Astrocyte (in vitro differentiated cells and primary cell): ENCODE data around the gene ITPKA. TPM values are rescaled to one million over a fixed set of nuclear protein-coding genes. Genes with fewer than 3 reads are reported as not detected.

Experiments used
- DNase-seq: peaks from one replicate; pipeline ENCODE4 v3.0.0-alpha.2; 2010; ENCODE audit warnings: low read depth
- FAIRE-seq: peaks from 2 replicates; lab custom pipeline; 2011; peaks lifted over from hg19 to GRCh38; lab: Jason Lieb, UNC
- H2AFZ ChIP-seq: 2 replicates; pipeline ENCODE4 v1.6.0; 2012; ENCODE audit warnings: low read depth, low read length, inconsistent platforms
- H3K27ac ChIP-seq: 2 replicates; pipeline ENCODE4 v1.5.1; 2011; ENCODE audit warnings: low read depth, low read length, inconsistent platforms
- H3K27me3 ChIP-seq: 2 replicates; pipeline ENCODE4 v1.6.0; 2011; ENCODE audit warnings: low read length, inconsistent platforms; ENCODE audit not compliant: insufficient read depth
- H3K36me3 ChIP-seq: 2 replicates; pipeline ENCODE4 v1.5.1; 2011; ENCODE audit warnings: low read length, inconsistent platforms; ENCODE audit not compliant: insufficient read depth
- H3K4me1 ChIP-seq: 2 replicates; pipeline ENCODE4 v1.5.1; 2011; ENCODE audit warnings: low read length, inconsistent platforms; ENCODE audit not compliant: insufficient read depth
- H3K4me2 ChIP-seq: 2 replicates; pipeline ENCODE4 v1.6.0; 2012; ENCODE audit warnings: low read length, inconsistent platforms
- H3K4me3 ChIP-seq: 2 replicates; pipeline ENCODE4 v1.5.1; 2011; ENCODE audit warnings: low read depth, mild to moderate bottlenecking, low read length, inconsistent platforms; ENCODE audit not compliant: insufficient read depth
- H3K79me2 ChIP-seq: 2 replicates; pipeline ENCODE4 v1.6.0; 2012; ENCODE audit warnings: mild to moderate bottlenecking, low read length, inconsistent platforms; ENCODE audit not compliant: insufficient read depth
- H3K9ac ChIP-seq: 2 replicates; pipeline ENCODE4 v1.6.0; 2012; ENCODE audit warnings: mild to moderate bottlenecking, low read length, inconsistent platforms
- H3K9me3 ChIP-seq: 2 replicates; pipeline ENCODE4 v1.5.1; 2012; ENCODE audit warnings: low read depth, mild to moderate bottlenecking, low read length, inconsistent platforms; ENCODE audit not compliant: insufficient read depth
- H4K20me1 ChIP-seq: 2 replicates; pipeline ENCODE4 v1.6.0; 2012; ENCODE audit warnings: low read length, inconsistent platforms; ENCODE audit not compliant: insufficient read depth
- H3K27ac Mint-ChIP-seq: one replicate; pipeline ENCODE4 v1.8.0; 2021; ENCODE audit warnings: mild to moderate bottlenecking, mixed read lengths; ENCODE audit not compliant: unreplicated experiment
- H3K27me3 Mint-ChIP-seq: one replicate; pipeline ENCODE4 v1.8.0; 2021; ENCODE audit warnings: low read depth, mixed read lengths; ENCODE audit not compliant: unreplicated experiment
- H3K36me3 Mint-ChIP-seq: one replicate; pipeline ENCODE4 v1.8.0; 2021; ENCODE audit warnings: low read depth, mixed read lengths; ENCODE audit not compliant: unreplicated experiment
- H3K4me1 Mint-ChIP-seq: one replicate; pipeline ENCODE4 v1.8.0; 2021; ENCODE audit warnings: low read depth, mixed read lengths; ENCODE audit not compliant: unreplicated experiment
- H3K4me3 Mint-ChIP-seq: one replicate; pipeline ENCODE4 v1.8.0; 2021; ENCODE audit warnings: mild to moderate bottlenecking, moderate library complexity, mixed read lengths; ENCODE audit not compliant: unreplicated experiment
- H3K9me3 Mint-ChIP-seq: one replicate; pipeline ENCODE4 v1.8.0; 2021; ENCODE audit warnings: mild to moderate bottlenecking, mixed read lengths; ENCODE audit not compliant: unreplicated experiment
- EZH2 ChIP-seq: IDR thresholded peaks from 2 replicates; pipeline ENCODE4 v1.6.1; 2012; ENCODE audit warnings: mild to moderate bottlenecking, low read length, inconsistent platforms; ENCODE audit not compliant: insufficient read depth
- total RNA-seq: library from RNA; stranded (reverse); gene quantifications from 2 replicates; pipeline ENCODE4 v1.2.1, GENCODE V29; 2021
- TF ChIP-seq, protein P1 (sequence below): IDR thresholded peaks from 2 replicates; pipeline ENCODE4 v1.5.1; 2011; ENCODE audit warnings: low read depth, mild to moderate bottlenecking, inconsistent platforms, low read length, moderate library complexity; ENCODE audit not compliant: insufficient read depth

Gene ITPKA
- total RNA-seq, 1 donor from 2014 or later: 1.2 TPM

GRCh38 chr15:41503669-41504010 lies 10.0 kb downstream of the ITPKA start:
- TF ChIP-seq, protein P1, sequence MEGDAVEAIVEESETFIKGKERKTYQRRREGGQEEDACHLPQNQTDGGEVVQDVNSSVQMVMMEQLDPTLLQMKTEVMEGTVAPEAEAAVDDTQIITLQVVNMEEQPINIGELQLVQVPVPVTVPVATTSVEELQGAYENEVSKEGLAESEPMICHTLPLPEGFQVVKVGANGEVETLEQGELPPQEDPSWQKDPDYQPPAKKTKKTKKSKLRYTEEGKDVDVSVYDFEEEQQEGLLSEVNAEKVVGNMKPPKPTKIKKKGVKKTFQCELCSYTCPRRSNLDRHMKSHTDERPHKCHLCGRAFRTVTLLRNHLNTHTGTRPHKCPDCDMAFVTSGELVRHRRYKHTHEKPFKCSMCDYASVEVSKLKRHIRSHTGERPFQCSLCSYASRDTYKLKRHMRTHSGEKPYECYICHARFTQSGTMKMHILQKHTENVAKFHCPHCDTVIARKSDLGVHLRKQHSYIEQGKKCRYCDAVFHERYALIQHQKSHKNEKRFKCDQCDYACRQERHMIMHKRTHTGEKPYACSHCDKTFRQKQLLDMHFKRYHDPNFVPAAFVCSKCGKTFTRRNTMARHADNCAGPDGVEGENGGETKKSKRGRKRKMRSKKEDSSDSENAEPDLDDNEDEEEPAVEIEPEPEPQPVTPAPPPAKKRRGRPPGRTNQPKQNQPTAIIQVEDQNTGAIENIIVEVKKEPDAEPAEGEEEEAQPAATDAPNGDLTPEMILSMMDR: no peak
- TF ChIP-seq EZH2: no peak
- H3K4me3 ChIP-seq: no peak overlapping the region
- Mint-ChIP-seq H3K36me3 (peaks cover 4% of the 10 kb centered on the region), H3K27me3 (peaks cover 88% of the 10 kb centered on the region), H3K4me1 (peaks cover 4% of the 10 kb centered on the region), H3K9me3 (no peaks in the 10 kb centered on the region), H3K27ac (no peak overlapping the region), H3K4me3 (no peak overlapping the region)
- H3K27me3 ChIP-seq: peaks cover 56% of the 10 kb centered on the region
- FAIRE-seq: no peak
- H3K27ac ChIP-seq: no peak overlapping the region
- no peaks in the 10 kb centered on the region for H3K36me3 ChIP-seq
- H3K9ac ChIP-seq: no peak overlapping the region
- no peak overlapping the region for H3K4me2 ChIP-seq
- H4K20me1 ChIP-seq: peaks cover 5% of the 10 kb centered on the region
- peaks cover 18% of the 10 kb centered on the region for H3K4me1 ChIP-seq
- H3K9me3 ChIP-seq: no peaks in the 10 kb centered on the region
- no peak overlapping the region for H2AFZ ChIP-seq
- no peak for DNase-seq
- H3K79me2 ChIP-seq: no peaks in the 10 kb centered on the region

- Mint-ChIP-seq H3K36me3 (no peaks in the 10 kb centered on the region), H3K4me3 (no peak overlapping the region), H3K27ac (no peak overlapping the region), H3K9me3 (no peaks in the 10 kb centered on the region), H3K27me3 (peaks cover 84% of the 10 kb centered on the region), H3K4me1 (peaks cover 4% of the 10 kb centered on the region)
- Histone ChIP-seq H3K4me3 (no peak overlapping the region), H2AFZ (no peak overlapping the region), H3K27ac (no peak overlapping the region), H3K9me3 (no peaks in the 10 kb centered on the region), H3K4me2 (no peak overlapping the region), H4K20me1 (peaks cover 5% of the 10 kb centered on the region), H3K4me1 (peaks cover 18% of the 10 kb centered on the region), H3K27me3 (peaks cover 56% of the 10 kb centered on the region), H3K36me3 (no peaks in the 10 kb centered on the region), H3K9ac (no peak overlapping the region), H3K79me2 (no peaks in the 10 kb centered on the region)
- TF ChIP-seq, protein P1: no peak
- TF ChIP-seq EZH2: no peak
- DNase-seq (no peak), FAIRE-seq (no peak)
Observed at GRCh38 chr15:41504751-41505492, 11.2 kb downstream of the ITPKA start.

DNA sequence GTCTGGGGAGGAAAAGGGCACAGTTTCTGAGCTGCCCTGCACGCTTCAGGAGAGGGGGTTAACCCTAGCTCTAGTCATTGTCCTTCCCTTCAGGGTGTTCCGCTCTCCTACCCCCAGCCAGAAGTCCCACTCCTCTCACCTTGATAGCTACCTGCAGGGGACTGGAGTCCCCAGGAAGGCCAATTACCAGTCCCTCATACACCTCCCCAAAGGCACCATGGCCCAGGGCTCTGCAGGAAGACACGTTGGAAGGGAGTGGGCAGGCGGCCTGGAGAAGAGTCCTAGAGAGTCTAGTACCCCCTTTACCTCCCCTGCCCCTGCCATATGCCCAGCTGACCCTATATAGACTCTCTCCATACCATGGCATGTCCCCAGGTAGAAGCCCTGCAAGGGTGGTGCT lies 12.1 kb downstream of the ITPKA start:
- Histone ChIP-seq H3K9ac (no peak overlapping the region), H3K4me1 (peaks cover 17% of the 10 kb centered on the region), H4K20me1 (peaks cover 5% of the 10 kb centered on the region), H3K27me3 (peaks cover 55% of the 10 kb centered on the region), H2AFZ (no peak overlapping the region), H3K4me2 (no peak overlapping the region), H3K27ac (no peak overlapping the region), H3K9me3 (no peaks in the 10 kb centered on the region), H3K4me3 (no peak overlapping the region), H3K36me3 (no peaks in the 10 kb centered on the region), H3K79me2 (no peaks in the 10 kb centered on the region)
- DNase-seq (no peak), FAIRE-seq (no peak)
- no peak for TF ChIP-seq EZH2
- TF ChIP-seq, protein P1: no peak
- Mint-ChIP-seq H3K4me3 (no peak overlapping the region), H3K36me3 (no peaks in the 10 kb centered on the region), H3K9me3 (no peaks in the 10 kb centered on the region), H3K27ac (no peak overlapping the region), H3K27me3 (peaks cover 85% of the 10 kb centered on the region), H3K4me1 (peaks cover 4% of the 10 kb centered on the region)
